B cell (primary cell): ENCODE data around the gene TCF7L1. TPM values are rescaled to one million over a fixed set of nuclear protein-coding genes. Genes with fewer than 3 reads are reported as not detected.

Experiments used
- ATAC-seq: fragments of 200-7000 bp; cut with Tn5 transposase; one replicate; pipeline ENCODE4 v1.10.0; 2021; ENCODE audit warnings: low read depth, mild to moderate bottlenecking, moderate number of reproducible peaks, moderate library complexity
- CTCF ChIA-PET: fragments of 350-600 bp; sonication (Branson Sonifier 250); formaldehyde crosslinking; loops from one replicate; lab custom pipeline; 2021; ENCODE audit warnings: antibody characterized with exemption, inconsistent platforms; lab: Charles Lee
- POLR2A ChIA-PET: fragments of 350-600 bp; sonication (Branson Sonifier 250); formaldehyde crosslinking; loops from one replicate; lab custom pipeline; 2021; ENCODE audit warnings: antibody characterized with exemption; lab: Charles Lee
- DNase-seq: peaks from one replicate; pipeline ENCODE4 v3.0.0; 2013
- H2AFZ ChIP-seq: 2 replicates; pipeline ENCODE4 v1.6.1; 2012; ENCODE audit warnings: mild to moderate bottlenecking, low read depth, low read length; ENCODE audit not compliant: insufficient read depth, poor library complexity, severe bottlenecking
- H3K27ac ChIP-seq, 2 donors: 1 replicate in 1 of 2; 2 replicates in 1 of 2; pipeline ENCODE4 v1.5.1; 2012 to 2013; ENCODE audit warnings: low read length in 2 of 2, mild to moderate bottlenecking in 2 of 2, moderate library complexity in 1 of 2
- H3K27me3 ChIP-seq, 4 experiments: fragments of 200-600 bp in 1 of 4; sonication (generic) in 1 of 4; replicated peaks in 1 of 4; 1 replicate in 2 of 4; 2 replicates in 2 of 4; pipeline versions ENCODE4 v1.6.1 to v1.7.0; 2013 to 2016; ENCODE audit warnings: low read length in 3 of 4, mild to moderate bottlenecking in 2 of 4, mixed read lengths in 1 of 4, moderate library complexity in 1 of 4; ENCODE audit not compliant: insufficient read depth in 4 of 4, control insufficient read depth in 3 of 4; ENCODE audit errors: control extremely low read depth in 1 of 4
- H3K36me3 ChIP-seq, 2 experiments: replicated peaks in 1 of 2; 1 replicate in 1 of 2; 2 replicates in 1 of 2; pipeline versions ENCODE4 v1.6.1 to v1.7.1; 2013; ENCODE audit warnings: low read length in 1 of 2; ENCODE audit not compliant: insufficient read depth in 2 of 2, control insufficient read depth in 1 of 2; ENCODE audit errors: control extremely low read depth in 1 of 2, extremely low read depth in 1 of 2
- H3K4me1 ChIP-seq, 2 donors: fragments of 200-600 bp in 1 of 2; sonication (generic) in 1 of 2; 1 replicate in 1 of 2; 2 replicates in 1 of 2; pipeline versions ENCODE4 v1.5.1 to v1.6.1; 2013 to 2017; ENCODE audit warnings: low read length in 2 of 2; ENCODE audit not compliant: control insufficient read depth in 2 of 2, insufficient read depth in 2 of 2
- H3K4me2 ChIP-seq: replicated peaks from 2 replicates; pipeline ENCODE3; 2012; ENCODE audit warnings: mild to moderate bottlenecking, low read depth, low read length; ENCODE audit not compliant: poor library complexity, severe bottlenecking
- H3K4me3 ChIP-seq, 5 experiments: fragments of 200-600 bp in 1 of 5; sonication (generic) in 1 of 5; 1 replicate in 3 of 5; 2 replicates in 2 of 5; pipeline versions ENCODE4 v1.5.1 to v1.7.0; 2011 to 2016; ENCODE audit warnings: low read length in 4 of 5, mild to moderate bottlenecking in 4 of 5, low read depth in 2 of 5, control low read depth in 1 of 5, moderate library complexity in 1 of 5; ENCODE audit not compliant: insufficient read depth in 1 of 5; ENCODE audit errors: control extremely low read depth in 1 of 5, extremely low read depth in 1 of 5
- H3K79me2 ChIP-seq: fragments of 200-600 bp; sonication (generic); one replicate; pipeline ENCODE4 v1.6.0; 2016; ENCODE audit warnings: low read length; ENCODE audit not compliant: control insufficient read depth, insufficient read depth
- H3K9ac ChIP-seq: fragments of 200-600 bp; sonication (generic); 2 replicates; pipeline ENCODE4 v1.6.1; 2017; ENCODE audit warnings: mild to moderate bottlenecking, low read length, moderate library complexity
- H3K9me3 ChIP-seq, 3 donors: one replicate each; pipeline versions ENCODE4 v1.6.1 to v1.7.1; 2013; ENCODE audit warnings: low read length in 2 of 3; ENCODE audit not compliant: control insufficient read depth in 2 of 3, insufficient read depth in 1 of 3; ENCODE audit errors: control extremely low read depth in 1 of 3
- H4K20me1 ChIP-seq: 2 replicates; pipeline ENCODE4 v1.6.0; 2012; ENCODE audit warnings: mild to moderate bottlenecking, low read length; ENCODE audit not compliant: insufficient read depth, control insufficient read depth, poor library complexity, severe bottlenecking
- H3K27ac Mint-ChIP-seq: one replicate; pipeline ENCODE4 v1.8.0; 2021; ENCODE audit warnings: mixed read lengths
- H3K27me3 Mint-ChIP-seq: one replicate; pipeline ENCODE4 v1.8.0; 2021; ENCODE audit warnings: mixed read lengths
- H3K4me1 Mint-ChIP-seq: one replicate; pipeline ENCODE4 v1.8.0; 2021; ENCODE audit warnings: mixed read lengths
- H3K4me3 Mint-ChIP-seq: one replicate; pipeline ENCODE4 v1.8.0; 2021; ENCODE audit warnings: mixed read lengths
- H3K9me3 Mint-ChIP-seq: one replicate; pipeline ENCODE4 v1.8.0; 2022; ENCODE audit warnings: mixed read lengths; ENCODE audit not compliant: insufficient read depth
- EZH2 ChIP-seq: IDR thresholded peaks from 2 replicates; pipeline ENCODE4 v1.6.1; 2012; ENCODE audit warnings: borderline replicate concordance, low read depth, mild to moderate bottlenecking, moderate library complexity, low read length; ENCODE audit not compliant: insufficient read depth, poor library complexity, severe bottlenecking
- WGBS: methylation state at CpG from one replicate; pipeline ENCODE4 v1.1.5; 2013; ENCODE audit warnings: missing lambda C conversion rate; ENCODE audit not compliant: insufficient coverage; 5-methylcytosine and 5-hydroxymethylcytosine counted together
- intact Hi-C: fragments of 100-400 bp; cut with micrococcal nuclease; formaldehyde crosslinking; loops from one replicate; pipeline ENCODE4 v1.10.0; 2022
- polyA plus RNA-seq: library from polyadenylated mRNA; depleted of rRNA; stranded (reverse); fragments of >200 nt; gene quantifications from 2 replicates; pipeline ENCODE4 v1.2.3, GENCODE V29; 2012
- total RNA-seq, 2 donors: library from RNA; stranded (reverse); fragments of 120-200 nt in 1 of 2; gene quantifications; 1 replicate in 1 of 2; 2 replicates in 1 of 2; pipeline versions ENCODE4 v1.2.3 to v1.2.4, GENCODE V29; 2013 to 2022
- TF ChIP-seq, protein P1 (sequence below): fragments of 200-600 bp; IDR thresholded peaks from one replicate; pipeline ENCODE4 v1.8.0; 2022; ENCODE audit warnings: antibody characterized with exemption, mild to moderate bottlenecking

The TCF7L1 gene
- total and polyA plus RNA-seq, 2 donors (not counting 1 experiment from before 2014, with no cell fraction given): 0.67 to 0.81 TPM

DNA sequence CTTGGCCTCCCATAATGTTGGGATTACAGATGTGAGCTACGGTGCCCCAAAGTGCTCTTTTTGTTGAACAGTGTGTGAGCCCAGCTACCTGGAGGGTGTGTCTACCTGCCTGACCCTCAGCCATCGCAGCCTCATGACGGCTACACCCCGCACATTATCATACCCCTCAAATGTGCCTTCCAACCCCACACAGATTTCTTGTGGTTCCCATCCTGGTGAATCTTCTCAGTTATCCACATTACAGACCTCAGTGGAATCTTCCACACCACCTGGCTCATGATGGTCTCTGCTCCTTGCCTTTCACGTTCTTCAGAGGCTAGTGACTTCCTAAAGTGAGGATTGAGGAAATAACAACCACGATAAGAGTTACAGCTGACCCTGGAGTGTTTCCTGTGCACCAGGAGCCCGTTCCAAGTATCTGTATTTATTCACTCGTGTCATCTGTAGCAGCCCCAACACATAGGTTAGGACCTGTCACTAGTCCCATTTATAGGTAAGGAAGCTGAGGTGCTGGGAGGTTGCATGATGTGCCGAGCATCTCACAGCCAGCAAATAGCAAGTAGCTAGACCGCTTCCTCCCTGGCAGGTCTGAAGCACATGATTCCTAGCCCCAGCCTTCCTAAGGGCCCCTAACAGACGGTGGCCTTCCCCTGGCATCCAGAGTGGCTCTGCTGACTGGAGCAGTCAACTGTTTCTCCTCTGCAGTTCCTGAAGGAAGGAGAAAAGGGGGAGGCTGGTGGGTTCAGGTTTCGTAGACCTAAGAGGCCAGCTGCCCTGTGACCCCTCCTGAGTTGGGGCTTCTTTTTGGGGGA is 47.3 kb downstream of the TCF7L1 start:
- Mint-ChIP-seq H3K4me3 (no peak overlapping the region), H3K4me1 (no peaks in the 10 kb centered on the region), H3K27ac (no peak overlapping the region), H3K9me3 (no peaks in the 10 kb centered on the region), H3K27me3 (peaks cover 18% of the 10 kb centered on the region)
- H3K27ac ChIP-seq: no peak overlapping the region
- no peaks in the 10 kb centered on the region for H3K79me2 ChIP-seq
- no peak for DNase-seq
- intact Hi-C loops: no loop called here
- no peaks in the 10 kb centered on the region for H3K9me3 ChIP-seq
- WGBS: 58% methylated on average over 11 of the region's 12 CpGs
- H3K9ac ChIP-seq: no peak overlapping the region
- TF ChIP-seq, protein P1, sequence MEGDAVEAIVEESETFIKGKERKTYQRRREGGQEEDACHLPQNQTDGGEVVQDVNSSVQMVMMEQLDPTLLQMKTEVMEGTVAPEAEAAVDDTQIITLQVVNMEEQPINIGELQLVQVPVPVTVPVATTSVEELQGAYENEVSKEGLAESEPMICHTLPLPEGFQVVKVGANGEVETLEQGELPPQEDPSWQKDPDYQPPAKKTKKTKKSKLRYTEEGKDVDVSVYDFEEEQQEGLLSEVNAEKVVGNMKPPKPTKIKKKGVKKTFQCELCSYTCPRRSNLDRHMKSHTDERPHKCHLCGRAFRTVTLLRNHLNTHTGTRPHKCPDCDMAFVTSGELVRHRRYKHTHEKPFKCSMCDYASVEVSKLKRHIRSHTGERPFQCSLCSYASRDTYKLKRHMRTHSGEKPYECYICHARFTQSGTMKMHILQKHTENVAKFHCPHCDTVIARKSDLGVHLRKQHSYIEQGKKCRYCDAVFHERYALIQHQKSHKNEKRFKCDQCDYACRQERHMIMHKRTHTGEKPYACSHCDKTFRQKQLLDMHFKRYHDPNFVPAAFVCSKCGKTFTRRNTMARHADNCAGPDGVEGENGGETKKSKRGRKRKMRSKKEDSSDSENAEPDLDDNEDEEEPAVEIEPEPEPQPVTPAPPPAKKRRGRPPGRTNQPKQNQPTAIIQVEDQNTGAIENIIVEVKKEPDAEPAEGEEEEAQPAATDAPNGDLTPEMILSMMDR: no peak
- no peak for TF ChIP-seq EZH2
- H3K4me1 ChIP-seq: no peaks in the 10 kb centered on the region
- H3K36me3 ChIP-seq: no peaks in the 10 kb centered on the region
- ATAC-seq: no peak
- H3K4me3 ChIP-seq: no peak overlapping the region
- H2AFZ ChIP-seq: no peak overlapping the region
- no peak overlapping the region for H3K4me2 ChIP-seq
- ChIA-PET POLR2A (no interaction called here), CTCF (no interaction called here)
- H3K27me3 ChIP-seq: peaks cover 0 to 5% (median 0%) of the 10 kb centered on the region in 4 experiments
- H4K20me1 ChIP-seq: no peaks in the 10 kb centered on the region

DNA sequence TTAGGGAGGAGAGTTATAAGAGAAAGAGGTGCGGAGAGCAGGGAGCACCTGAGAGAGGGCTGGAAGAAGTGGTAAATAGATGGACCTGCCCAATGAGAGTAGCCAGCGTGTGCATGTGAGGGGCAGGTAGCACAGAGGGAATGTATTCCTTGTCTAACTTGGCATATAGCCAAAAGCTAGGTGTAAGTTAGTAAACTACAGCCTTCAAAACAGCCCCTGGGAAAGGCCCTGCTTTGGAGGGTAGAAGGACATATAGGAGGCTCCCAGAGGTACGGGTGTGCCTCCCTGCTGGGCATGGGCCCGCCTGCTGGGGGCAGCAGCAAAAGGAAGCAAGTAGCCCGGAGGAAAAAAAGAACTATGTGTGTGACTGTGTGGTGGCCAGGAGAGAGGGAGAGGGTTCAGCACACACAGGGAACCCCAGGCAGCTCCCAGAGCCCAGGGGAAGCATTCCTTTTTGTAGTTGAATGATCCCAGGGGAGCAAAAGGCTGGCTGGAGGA is 48.0 kb downstream of the TCF7L1 start:
- Histone ChIP-seq H2AFZ (no peak overlapping the region), H3K4me3 (no peak overlapping the region), H3K27ac (no peak overlapping the region), H3K36me3 (no peaks in the 10 kb centered on the region), H3K9me3 (peaks cover 0 to 2% (median 0%) of the 10 kb centered on the region in 3 donors), H3K4me2 (no peak overlapping the region), H3K9ac (no peak overlapping the region), H4K20me1 (no peaks in the 10 kb centered on the region), H3K27me3 (peaks cover 0 to 6% (median 0%) of the 10 kb centered on the region in 4 experiments), H3K79me2 (no peaks in the 10 kb centered on the region), H3K4me1 (no peaks in the 10 kb centered on the region)
- Mint-ChIP-seq H3K27ac (no peak overlapping the region), H3K27me3 (peaks cover 14% of the 10 kb centered on the region), H3K4me3 (no peak overlapping the region), H3K4me1 (no peaks in the 10 kb centered on the region), H3K9me3 (no peaks in the 10 kb centered on the region)
- TF ChIP-seq, protein P1: no peak
- no peak for TF ChIP-seq EZH2
- DNase-seq (no peak), ATAC-seq (no peak)
- CTCF ChIA-PET: no interaction called here
- POLR2A ChIA-PET: no interaction called here
- intact Hi-C loops: no loop called here
- 92% methylated on average over 5 of the region's 5 CpGs for WGBS
